Activated CD8-positive, alpha-beta memory T cell treated with anti-CD3 and anti-CD28 coated beads for 24 hours (primary cell): Measurements from ENCODE around the gene BICDL1.
A peak's percentile ranks its signal among the peaks of the same experiment; 100 is the strongest.

Experiments used
- DNase-seq: peaks from one replicate; pipeline ENCODE4 v3.0.0-alpha.2; 2020

The BICDL1 gene

GRCh38 chr12:120102189-120103043 lies 113.4 kb downstream of the BICDL1 start:
- DNase-seq, result no peak

- DNase-seq, result no peak
Measured at GRCh38 chr12:120103044-120103338, 114.0 kb downstream of the BICDL1 start.

GRCh38 chr12:120103371-120103770 lies 114.3 kb downstream of the BICDL1 start:
- no peak for DNase-seq

- DNase-seq, result no peak
Measured at GRCh38 chr12:120106151-120106550, 117.1 kb downstream of the BICDL1 start.

GRCh38 chr12:120109570-120110267 lies 120.7 kb downstream of the BICDL1 start:
- no peak for DNase-seq

- peak; percentile 79 for DNase-seq
Measured at GRCh38 chr12:120110550-120111501, 121.8 kb downstream of the BICDL1 start.

GRCh38 chr12:120115066-120115465 lies 126.0 kb downstream of the BICDL1 start:
- DNase-seq, result no peak

- DNase-seq, result peak; percentile 70
Measured at GRCh38 chr12:120115692-120116440, 126.8 kb downstream of the BICDL1 start.

- no peak for DNase-seq
Measured at GRCh38 chr12:120116441-120116791, 127.4 kb downstream of the BICDL1 start, which contains the start of gene RAB35. Gene RAB35 (minus strand): TSS chr12:120116753. CDS start chr12:120116650, 103 bp downstream.

- peak; percentile 99 for DNase-seq
Measured at GRCh38 chr12:120116792-120117651, 128.0 kb downstream of the BICDL1 start.

- no peak for DNase-seq
Measured at GRCh38 chr12:120117961-120118320, 128.9 kb downstream of the BICDL1 start.

- DNase-seq, result no peak
Measured at GRCh38 chr12:120118321-120119061, 129.5 kb downstream of the BICDL1 start.

GRCh38 chr12:120119271-120119973 lies 130.4 kb downstream of the BICDL1 start:
- no peak for DNase-seq

- no peak for DNase-seq
Measured at GRCh38 chr12:120121343-120121742, 132.3 kb downstream of the BICDL1 start.

GRCh38 chr12:120121766-120122293 lies 132.8 kb downstream of the BICDL1 start:
- DNase-seq, result no peak

- no peak for DNase-seq
Measured at GRCh38 chr12:120125029-120125428, 136.0 kb downstream of the BICDL1 start.

GRCh38 chr12:120125792-120126634 lies 137.0 kb downstream of the BICDL1 start:
- no peak for DNase-seq

GRCh38 chr12:120126635-120127005 lies 137.6 kb downstream of the BICDL1 start:
- DNase-seq, result no peak

GRCh38 chr12:120130011-120130410 lies 141.0 kb downstream of the BICDL1 start:
- DNase-seq, result no peak
